Measurements from ENCODE around the gene TPSAB1.
"Not testable (repeated sequence)": the region's sequence is repeated elsewhere in the genome, so short reads cannot be mapped to it uniquely, and the experiment has no call there.

Gene TPSAB1

GRCh38 chr16:1240436-1240835 lies at the start of gene TPSAB1:
TSS of gene TPSAB1 (plus strand) at chr16:1240705. CDS start at chr16:1240939, 234 bp downstream.
- not testable (repeated sequence) for DNase-seq

DNA sequence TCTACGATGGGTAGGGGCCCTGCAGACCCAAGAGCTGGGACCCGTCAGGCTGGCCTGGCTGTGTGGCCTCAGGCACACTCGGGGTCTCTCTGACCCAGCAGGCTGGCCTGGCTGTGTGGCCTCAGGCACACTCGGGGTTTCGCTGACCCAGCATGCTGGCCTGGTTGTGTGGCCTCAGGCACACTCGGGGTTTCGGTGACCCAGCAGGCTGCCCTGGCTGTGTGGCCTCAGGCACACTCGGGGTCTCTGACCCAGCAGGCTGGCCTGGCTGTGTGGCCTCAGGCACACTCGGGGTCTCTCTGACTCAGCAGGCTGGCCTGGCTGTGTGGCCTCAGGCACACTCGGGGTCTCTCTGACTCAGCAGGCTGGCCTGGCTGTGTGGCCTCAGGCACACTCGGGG lies 49.7 kb upstream of the TPSAB1 start:
- not testable (repeated sequence) for DNase-seq

DNA sequence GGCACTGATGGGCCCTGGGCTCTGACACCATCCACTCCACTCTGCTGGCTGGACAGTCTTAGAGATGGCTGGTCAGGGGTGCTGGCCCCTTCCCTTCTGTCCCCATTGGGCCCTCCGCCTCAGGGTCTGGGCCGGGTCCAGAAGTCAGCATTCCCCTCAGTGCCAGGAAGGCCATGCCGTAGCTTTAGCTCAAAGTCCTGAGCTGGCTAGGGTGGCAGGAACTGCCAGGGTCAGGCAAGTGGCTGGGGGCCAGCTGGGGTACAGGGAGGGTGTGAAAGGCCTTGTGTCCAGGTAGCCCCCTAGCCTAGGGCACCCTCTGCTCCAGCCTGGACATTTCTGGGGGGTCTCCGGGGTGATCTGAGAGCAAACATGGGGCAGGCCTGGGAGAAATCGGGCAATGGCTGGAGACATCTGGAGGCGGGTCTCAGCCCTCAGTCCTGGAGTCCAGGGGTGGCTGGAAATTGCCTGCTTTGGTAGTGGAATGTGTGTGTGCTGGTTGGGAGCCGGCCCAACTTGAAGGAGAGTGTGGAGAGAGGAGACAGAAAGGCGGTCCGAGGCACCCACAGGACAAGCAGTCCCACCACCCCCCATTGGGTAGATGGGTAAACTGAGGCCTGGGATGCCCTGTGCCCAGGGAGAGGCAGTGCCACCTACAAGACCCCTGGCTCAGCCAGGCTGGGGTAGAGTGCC lies 48.0 kb upstream of the TPSAB1 start:
- DNase-seq, result no peak

DNA sequence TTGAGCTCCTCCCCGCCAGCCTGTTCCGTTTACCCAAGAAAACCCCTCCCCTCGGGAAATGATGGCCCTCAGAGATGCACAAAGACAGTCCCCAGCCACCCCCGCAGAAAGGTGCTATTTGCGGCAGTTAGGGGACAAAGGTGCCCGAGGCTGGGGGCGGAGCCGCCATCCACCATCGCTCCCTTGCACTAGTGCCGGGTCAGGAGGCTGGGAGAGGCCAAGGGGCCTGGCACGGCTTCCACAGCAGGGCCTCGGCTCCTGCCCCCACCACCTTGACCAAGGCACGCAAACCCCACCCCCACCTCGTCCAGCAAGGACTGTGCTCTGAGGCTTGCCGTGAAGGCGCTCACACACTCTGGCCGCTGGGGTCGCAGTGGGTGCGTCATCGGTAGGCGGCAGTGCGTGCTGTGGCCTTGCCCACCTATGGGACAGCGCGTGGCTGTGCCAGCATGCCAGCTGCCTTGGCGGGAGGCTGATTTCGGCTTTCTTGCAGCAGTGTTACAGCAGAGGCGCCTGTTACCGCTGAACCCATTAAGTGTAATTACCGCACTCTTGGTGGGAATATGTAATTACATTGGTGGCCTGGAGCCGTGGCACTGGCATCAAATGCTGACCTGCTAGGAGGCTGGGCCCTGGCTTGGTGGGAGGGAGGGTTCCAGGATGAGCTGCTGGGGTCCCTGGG lies 47.2 kb upstream of the TPSAB1 start:
- DNase-seq, result peak; percentile 66

DNA sequence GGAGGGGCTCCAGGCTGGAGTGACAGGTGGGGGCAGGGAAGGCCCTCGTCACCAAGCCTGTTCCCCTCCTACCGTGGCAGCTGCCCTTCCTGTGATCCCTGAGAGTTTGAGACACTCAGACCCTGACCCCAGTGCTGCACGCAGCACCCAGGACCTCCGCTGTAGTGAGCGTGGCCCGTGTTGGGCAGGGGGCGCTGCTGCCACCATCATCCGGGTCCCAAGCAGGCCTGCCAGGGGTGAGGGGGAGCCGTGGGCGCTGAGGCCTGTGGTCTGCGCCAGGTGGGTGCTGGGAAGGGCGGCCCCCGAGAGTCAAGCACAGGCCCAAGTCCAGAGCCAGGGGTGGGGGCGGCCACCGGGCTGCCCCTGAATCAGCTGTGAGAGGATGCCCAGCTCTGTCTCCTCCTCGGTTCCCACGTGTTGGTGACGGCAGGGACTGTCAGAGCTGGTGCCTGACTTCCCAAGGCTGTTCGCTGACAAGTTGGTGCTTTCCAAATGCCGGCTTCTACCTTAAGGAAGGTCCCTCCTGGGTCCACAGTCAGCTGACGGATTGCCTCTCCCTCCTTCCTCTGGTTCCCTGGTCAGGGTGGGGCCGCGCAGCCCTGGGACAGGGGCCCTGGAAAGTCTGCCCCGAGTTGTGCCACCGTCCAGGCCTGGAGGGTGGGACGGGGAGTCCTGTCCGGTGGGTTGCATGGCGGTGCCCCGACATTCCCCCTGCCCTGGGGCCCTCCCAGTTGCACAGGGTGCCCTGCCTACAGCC lies 46.5 kb upstream of the TPSAB1 start:
- DNase-seq, result no peak

DNA sequence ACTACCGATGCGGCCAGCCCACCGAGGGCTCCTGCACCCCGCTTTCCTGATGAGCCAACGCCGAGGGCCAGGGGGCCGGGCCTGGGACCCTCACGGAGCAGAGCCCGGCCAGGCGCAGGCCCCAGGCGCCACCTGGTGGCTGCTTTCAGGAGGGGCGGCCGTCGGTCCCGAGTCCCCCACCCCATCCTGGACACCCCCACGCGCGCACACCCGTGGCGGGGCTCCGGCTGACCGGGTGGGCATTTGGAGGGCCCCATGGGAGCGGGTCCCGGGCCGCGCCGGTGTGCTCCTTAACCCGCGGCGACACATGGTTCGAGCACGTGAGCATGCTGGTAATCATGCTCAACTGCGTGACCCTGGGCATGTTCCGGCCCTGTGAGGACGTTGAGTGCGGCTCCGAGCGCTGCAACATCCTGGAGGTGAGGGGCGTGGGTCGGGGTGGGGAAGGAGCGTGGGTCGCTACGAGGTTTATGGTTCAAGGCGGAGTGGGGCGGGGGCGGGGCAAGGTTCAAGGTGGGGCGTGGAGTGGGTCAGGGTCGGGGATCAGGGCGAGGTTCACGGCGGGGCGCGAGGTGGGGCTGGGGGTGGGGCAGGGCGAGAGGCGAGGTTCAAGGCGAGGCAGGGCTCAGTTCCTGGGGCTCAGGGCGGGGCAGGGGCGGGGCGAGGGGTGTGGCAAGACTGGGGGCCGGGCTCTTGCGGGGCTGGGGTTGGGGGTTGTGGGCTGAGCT lies 45.7 kb upstream of the TPSAB1 start:
- DNase-seq, result no peak

DNA sequence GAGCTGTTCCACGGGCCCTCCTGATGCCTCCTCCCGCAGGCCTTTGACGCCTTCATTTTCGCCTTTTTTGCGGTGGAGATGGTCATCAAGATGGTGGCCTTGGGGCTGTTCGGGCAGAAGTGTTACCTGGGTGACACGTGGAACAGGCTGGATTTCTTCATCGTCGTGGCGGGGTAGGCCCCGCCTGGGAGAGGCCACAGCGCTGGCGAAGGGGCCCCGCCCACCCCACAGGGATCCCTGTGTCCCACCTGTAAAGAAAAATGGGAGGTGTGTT lies 45.2 kb upstream of the TPSAB1 start:
- DNase-seq, result no peak

- DNase-seq, result peak; percentile 19
These were observed 44.0 kb upstream of the TPSAB1 start for GRCh38 chr16:1196494-1196893.

GRCh38 chr16:1197237-1197866 lies 43.2 kb upstream of the TPSAB1 start:
- peak; percentile 88 for DNase-seq

DNA sequence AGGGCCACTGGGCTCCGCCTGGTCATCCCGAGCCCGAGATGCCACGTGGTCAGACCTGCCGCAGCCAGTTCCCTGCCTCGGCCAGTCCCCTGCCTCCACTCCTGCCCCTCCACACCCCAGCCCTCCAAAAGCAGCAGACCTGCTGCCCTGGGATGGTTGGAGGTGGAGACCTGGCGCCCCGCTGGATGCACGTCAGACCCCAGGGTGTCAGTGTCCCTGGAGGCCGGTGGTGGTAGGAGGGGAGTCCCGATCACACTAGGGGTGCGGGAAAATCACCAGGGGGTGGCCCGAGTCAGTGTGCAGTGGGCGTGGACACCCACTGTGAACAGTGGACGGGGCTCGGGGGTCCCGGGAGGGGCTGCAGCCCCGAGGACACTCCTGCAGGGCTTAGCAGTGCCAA lies 42.3 kb upstream of the TPSAB1 start:
- DNase-seq, result no peak

DNA sequence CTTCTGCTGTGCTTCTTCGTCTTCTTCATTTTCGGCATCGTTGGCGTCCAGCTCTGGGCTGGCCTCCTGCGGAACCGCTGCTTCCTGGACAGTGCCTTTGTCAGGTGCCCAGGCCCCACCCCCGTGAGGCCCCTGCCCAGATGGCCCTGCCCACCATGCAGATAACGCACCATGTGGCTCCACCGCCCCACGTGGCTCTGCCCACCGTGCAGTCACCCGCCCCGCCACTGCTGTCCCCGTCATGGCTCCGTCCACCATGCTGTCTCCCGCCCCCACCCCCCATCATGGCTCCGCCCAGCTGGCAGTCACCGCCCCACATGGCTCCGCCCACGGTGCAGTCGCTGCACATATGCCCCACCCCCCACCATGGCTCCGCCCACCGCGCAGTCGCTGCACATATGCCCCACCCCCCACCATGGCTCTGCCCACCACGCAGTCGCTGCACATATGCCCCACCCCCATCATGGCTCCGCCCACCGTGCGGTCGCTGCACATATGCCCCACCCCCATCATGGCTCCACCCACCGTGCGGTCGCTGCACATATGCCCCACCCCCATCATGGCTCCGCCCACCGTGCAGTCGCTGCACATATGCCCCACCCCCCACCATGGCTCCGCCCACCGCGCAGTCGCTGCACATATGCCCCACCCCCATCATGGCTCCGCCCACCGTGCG lies 41.7 kb upstream of the TPSAB1 start:
- DNase-seq, result not testable (repeated sequence)

GRCh38 chr16:1199347-1200013 lies 41.0 kb upstream of the TPSAB1 start:
- no peak for DNase-seq

GRCh38 chr16:1200014-1200627 lies 40.4 kb upstream of the TPSAB1 start:
- no peak for DNase-seq

GRCh38 chr16:1201444-1201843 lies 39.1 kb upstream of the TPSAB1 start:
- no peak for DNase-seq

GRCh38 chr16:1202274-1202673 lies 38.2 kb upstream of the TPSAB1 start:
- no peak for DNase-seq

GRCh38 chr16:1204933-1205332 lies 35.6 kb upstream of the TPSAB1 start:
- no peak for DNase-seq

- no peak for DNase-seq
These were observed 34.2 kb upstream of the TPSAB1 start for GRCh38 chr16:1206326-1206725.

DNA sequence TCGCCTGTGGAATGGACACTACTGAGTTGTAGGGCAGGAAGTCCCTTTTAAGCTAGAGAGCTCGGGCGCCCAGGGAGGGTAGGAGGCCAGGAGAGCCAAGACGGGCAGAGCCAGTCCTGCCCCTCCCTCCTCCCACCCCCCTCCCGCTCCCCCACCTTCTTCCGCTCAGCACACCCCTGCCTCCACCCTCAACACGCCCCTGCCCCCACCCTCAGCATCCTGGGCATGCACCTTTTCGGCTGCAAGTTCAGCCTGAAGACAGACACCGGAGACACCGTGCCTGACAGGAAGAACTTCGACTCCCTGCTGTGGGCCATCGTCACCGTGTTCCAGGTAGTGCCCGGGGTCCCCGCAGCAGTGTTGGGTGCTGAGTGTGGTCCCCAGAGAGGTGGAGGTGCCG lies 33.7 kb upstream of the TPSAB1 start:
- DNase-seq, result no peak

GRCh38 chr16:1208239-1208830 lies 32.2 kb upstream of the TPSAB1 start:
- DNase-seq, result no peak

GRCh38 chr16:1209081-1209480 lies 31.4 kb upstream of the TPSAB1 start:
- no peak for DNase-seq

DNA sequence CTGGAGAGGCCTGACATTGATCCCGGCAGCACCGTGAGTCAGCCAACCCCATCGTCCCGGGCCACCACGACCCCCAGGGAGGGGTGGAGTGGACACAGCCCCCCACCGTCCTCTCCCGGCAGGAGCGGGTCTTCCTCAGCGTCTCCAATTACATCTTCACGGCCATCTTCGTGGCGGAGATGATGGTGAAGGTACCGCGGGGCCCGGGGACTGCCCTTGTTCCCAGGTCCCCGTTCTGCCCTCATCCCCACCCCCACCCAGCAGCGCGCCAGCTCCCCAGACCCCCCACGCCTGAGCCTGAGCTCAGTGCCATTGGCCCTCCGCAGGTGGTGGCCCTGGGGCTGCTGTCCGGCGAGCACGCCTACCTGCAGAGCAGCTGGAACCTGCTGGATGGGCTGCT lies 30.0 kb upstream of the TPSAB1 start:
- DNase-seq, result no peak

All from DMS153 (cell line).